ENCODE data around the gene PACS2. TPM values are rescaled to one million over a fixed set of nuclear protein-coding genes. Genes with fewer than 3 reads are reported as not detected.

The PACS2 gene
- total RNA-seq, 4 donors from 2014 or later, result 61.5 to 91.1 (median 74.7) TPM

DNA sequence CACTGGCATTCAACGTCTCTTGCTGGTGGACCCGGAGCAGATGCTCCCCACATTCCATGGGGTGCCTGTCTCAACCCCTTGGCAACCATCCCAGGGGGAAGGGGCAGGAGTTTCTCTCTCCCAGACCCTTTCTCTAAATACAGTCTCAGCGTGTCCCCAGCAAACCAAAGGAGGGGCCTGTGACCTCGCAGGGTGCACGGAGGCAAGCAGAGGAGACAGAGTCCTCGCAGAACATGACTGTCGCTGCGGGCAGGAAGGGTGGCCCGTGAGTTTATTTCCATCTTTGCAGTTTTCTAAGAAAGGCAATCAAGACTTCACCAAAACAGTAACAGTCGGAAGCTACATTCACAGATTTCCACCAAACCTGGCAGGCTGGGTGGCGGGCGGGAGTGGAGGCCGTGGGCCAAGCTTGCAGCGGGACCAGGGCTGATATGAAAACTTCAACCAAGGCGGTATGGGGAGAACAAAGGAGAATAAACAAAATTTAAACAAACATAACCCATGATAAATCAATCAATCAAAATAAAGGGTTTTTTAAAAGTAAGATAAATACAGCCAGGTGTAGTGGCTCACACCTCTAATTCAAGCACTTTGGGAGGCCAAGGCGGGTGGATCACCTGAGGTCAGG is 32.3 kb upstream of the PACS2 start:
- no peak for ATAC-seq
- WGBS, 2 donors (ENCODE audit: low coverage in 1 of 2), result 68 to 80% methylated on average over 1 to 16 of the region's 16 CpGs
- no peak overlapping the region for H3K4me3 ChIP-seq
- H3K27ac ChIP-seq, result no peak overlapping the region
- peaks cover 0 to 45% of the 10 kb centered on the region in 2 donors for H3K36me3 ChIP-seq
- H3K27me3 ChIP-seq, result no peaks in the 10 kb centered on the region
- H3K9me3 ChIP-seq, result no peaks in the 10 kb centered on the region
- no peak for TF ChIP-seq EP300 (IDR thresholded peaks at IDR 0.05)
- TF ChIP-seq POLR2A (IDR thresholded peaks at IDR 0.05), result no peak
- TF ChIP-seq POLR2AphosphoS5 (IDR thresholded peaks at IDR 0.05), result no peak
- TF ChIP-seq CTCF (IDR thresholded peaks at IDR 0.05), result no peak
- H3K4me1 ChIP-seq, result peaks cover 0 to 30% (median 3%) of the 10 kb centered on the region in 3 donors

DNA sequence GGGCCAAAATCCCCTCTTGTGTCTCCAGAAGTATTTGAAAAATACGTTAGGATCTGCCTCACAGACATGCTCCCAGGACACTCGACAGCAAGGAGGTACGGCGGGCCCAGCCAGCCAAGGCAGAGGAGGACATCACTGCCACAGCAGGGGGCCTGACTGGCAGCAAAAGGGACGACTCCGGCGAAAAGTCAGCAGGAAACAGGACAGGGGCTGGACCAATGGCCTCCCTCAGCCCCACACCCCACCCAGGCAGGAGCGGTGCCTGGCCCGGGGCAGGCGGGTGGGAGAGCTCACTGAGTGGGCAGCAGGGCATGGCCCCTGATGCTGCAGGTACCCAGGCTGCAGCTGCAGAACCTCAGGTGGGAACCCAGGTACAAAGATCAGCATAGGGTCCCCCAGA is 31.5 kb upstream of the PACS2 start:
- TF ChIP-seq POLR2A (IDR thresholded peaks at IDR 0.05), result no peak
- TF ChIP-seq EP300 (IDR thresholded peaks at IDR 0.05), result no peak
- TF ChIP-seq CTCF (IDR thresholded peaks at IDR 0.05), result no peak
- TF ChIP-seq POLR2AphosphoS5 (IDR thresholded peaks at IDR 0.05), result no peak
- no peak overlapping the region for H3K27ac ChIP-seq
- no peaks in the 10 kb centered on the region for H3K27me3 ChIP-seq
- no peaks in the 10 kb centered on the region for H3K9me3 ChIP-seq
- peaks cover 0 to 21% (median 0%) of the 10 kb centered on the region in 3 donors for H3K4me1 ChIP-seq
- no peak overlapping the region for H3K4me3 ChIP-seq
- H3K36me3 ChIP-seq, result peaks cover 0 to 45% of the 10 kb centered on the region in 2 donors
- 74% methylated on average over 10 of the region's 10 CpGs; no CpG with 5 or more reads in 1 of the 2 donors for WGBS, 2 donors (ENCODE audit: low coverage in 1 of 2)
- ATAC-seq, result no peak

- Histone ChIP-seq H3K9me3 (no peaks in the 10 kb centered on the region), H3K4me3 (no peak overlapping the region), H3K27ac (no peak overlapping the region), H3K36me3 (peaks cover 0 to 45% of the 10 kb centered on the region in 2 donors), H3K27me3 (no peaks in the 10 kb centered on the region), H3K4me1 (peaks cover 0 to 20% (median 0%) of the 10 kb centered on the region in 3 donors)
- no peak for ATAC-seq
- 63 to 80% methylated on average over 1 to 14 of the region's 15 CpGs for WGBS, 2 donors (ENCODE audit: low coverage in 1 of 2)
- TF ChIP-seq CTCF (IDR thresholded peaks at IDR 0.05), result no peak
- TF ChIP-seq POLR2A (IDR thresholded peaks at IDR 0.05), result no peak
- TF ChIP-seq POLR2AphosphoS5 (IDR thresholded peaks at IDR 0.05), result no peak
- TF ChIP-seq EP300 (IDR thresholded peaks at IDR 0.05), result no peak
Observed at GRCh38 chr14:105283899-105284298, 30.6 kb upstream of the PACS2 start.

- 83 to 100% methylated on average over 1 to 8 of the region's 8 CpGs for WGBS, 2 donors (ENCODE audit: low coverage in 1 of 2)
- TF ChIP-seq EP300 (IDR thresholded peaks at IDR 0.05) (no peak), POLR2A (IDR thresholded peaks at IDR 0.05) (no peak), CTCF (IDR thresholded peaks at IDR 0.05) (no peak), POLR2AphosphoS5 (IDR thresholded peaks at IDR 0.05) (no peak)
Observed at GRCh38 chr14:105285174-105285573, 29.4 kb upstream of the PACS2 start.

GRCh38 chr14:105286759-105287144 is 27.8 kb upstream of the PACS2 start:
- no peak overlapping the region for H3K27ac ChIP-seq

More at GRCh38 chr14:105285174-105285573, 29.4 kb upstream of the PACS2 start:
- Histone ChIP-seq H3K27me3 (no peaks in the 10 kb centered on the region), H3K4me1 (peaks cover 0 to 20% (median 0%) of the 10 kb centered on the region in 3 donors), H3K36me3 (peaks cover 0 to 36% of the 10 kb centered on the region in 2 donors), H3K4me3 (no peak overlapping the region), H3K9me3 (no peaks in the 10 kb centered on the region), H3K27ac (no peak overlapping the region)
- no peak for ATAC-seq

More at GRCh38 chr14:105286759-105287144, 27.8 kb upstream of the PACS2 start:
- no peak for TF ChIP-seq POLR2AphosphoS5 (IDR thresholded peaks at IDR 0.05)
- no peak for TF ChIP-seq CTCF (IDR thresholded peaks at IDR 0.05)
- TF ChIP-seq POLR2A (IDR thresholded peaks at IDR 0.05), result no peak
- TF ChIP-seq EP300 (IDR thresholded peaks at IDR 0.05), result no peak
- Histone ChIP-seq H3K27me3 (no peaks in the 10 kb centered on the region), H3K9me3 (no peaks in the 10 kb centered on the region), H3K4me3 (no peak overlapping the region), H3K36me3 (peaks cover 0 to 31% of the 10 kb centered on the region in 2 donors), H3K4me1 (peaks cover 0 to 29% (median 0%) of the 10 kb centered on the region in 3 donors)
- WGBS, 2 donors (ENCODE audit: low coverage in 1 of 2), result 83 to 90% methylated on average over 1 to 2 of the region's 9 CpGs
- ATAC-seq, result no peak
